ENCODE data around the gene FSD1. TPM values are rescaled to one million over a fixed set of nuclear protein-coding genes. Genes with fewer than 3 reads are reported as not detected.

FSD1 gene
- total and polyA plus RNA-seq, 9 of the 15 experiments (the other 6 are each of a cell fraction or from before 2014, with no cell fraction given): 0.11 to 1.9 (median 0.94) TPM; not detected in 1

- 0 out of 2 replicates have a peak, but pooled peaks have one; percentile 25 for TF ChIP-seq RREB1 (CRISPR knock-in tag; IDR thresholded peaks at IDR 0.05)
- no peak for TF ChIP-seq TOE1 (IDR thresholded peaks at IDR 0.05; ENCODE audit: borderline replicate concordance)
- peak; percentile 64; the same call in 1 of the 2 replicates for TF ChIP-seq TOE1 (CRISPR knock-in tag; IDR thresholded peaks at IDR 0.05; ENCODE audit: borderline replicate concordance, low read depth)
- no peak for TF ChIP-seq MCM7 (IDR thresholded peaks at IDR 0.05)
- TF ChIP-seq NR2C2 (CRISPR knock-in tag; IDR thresholded peaks at IDR 0.05): 0 out of 2 replicates have a peak, but pooled peaks have one; percentile 26
- no peak for TF ChIP-seq NR2C2 (tag; IDR thresholded peaks at IDR 0.05)
- TF ChIP-seq, protein P1, sequence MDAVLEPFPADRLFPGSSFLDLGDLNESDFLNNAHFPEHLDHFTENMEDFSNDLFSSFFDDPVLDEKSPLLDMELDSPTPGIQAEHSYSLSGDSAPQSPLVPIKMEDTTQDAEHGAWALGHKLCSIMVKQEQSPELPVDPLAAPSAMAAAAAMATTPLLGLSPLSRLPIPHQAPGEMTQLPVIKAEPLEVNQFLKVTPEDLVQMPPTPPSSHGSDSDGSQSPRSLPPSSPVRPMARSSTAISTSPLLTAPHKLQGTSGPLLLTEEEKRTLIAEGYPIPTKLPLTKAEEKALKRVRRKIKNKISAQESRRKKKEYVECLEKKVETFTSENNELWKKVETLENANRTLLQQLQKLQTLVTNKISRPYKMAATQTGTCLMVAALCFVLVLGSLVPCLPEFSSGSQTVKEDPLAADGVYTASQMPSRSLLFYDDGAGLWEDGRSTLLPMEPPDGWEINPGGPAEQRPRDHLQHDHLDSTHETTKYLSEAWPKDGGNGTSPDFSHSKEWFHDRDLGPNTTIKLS (IDR thresholded peaks at IDR 0.05; ENCODE audit: borderline replicate concordance, low read depth): peak; percentile 77
- TF ChIP-seq ZNF143 (CRISPR knock-in tag; IDR thresholded peaks at IDR 0.05): peak; percentile 92
- peak; percentile 43; the same call in 1 of the 2 replicates for TF ChIP-seq CREM (IDR thresholded peaks at IDR 0.05; ENCODE audit: low read depth)
- TF ChIP-seq SIX5 (IDR thresholded peaks at IDR 0.05; ENCODE audit: borderline replicate concordance in 1 of 2, insufficient read depth in 1 of 2, low read depth in 1 of 2, low read length in 2 of 2): peak; percentile 80 to 83
- peak in 2 of 3 experiments; percentile 49 to 57 for TF ChIP-seq YY1 (IDR thresholded peaks at IDR 0.05; ENCODE audit: borderline replicate concordance in 1 of 3, control insufficient read depth in 1 of 3, extremely low read depth in 1 of 3, insufficient read depth in 3 of 3, insufficient read length in 1 of 3, insufficient replicate concordance in 2 of 3, low read depth in 1 of 3, low read length in 2 of 3)
- TF ChIP-seq, protein P2, sequence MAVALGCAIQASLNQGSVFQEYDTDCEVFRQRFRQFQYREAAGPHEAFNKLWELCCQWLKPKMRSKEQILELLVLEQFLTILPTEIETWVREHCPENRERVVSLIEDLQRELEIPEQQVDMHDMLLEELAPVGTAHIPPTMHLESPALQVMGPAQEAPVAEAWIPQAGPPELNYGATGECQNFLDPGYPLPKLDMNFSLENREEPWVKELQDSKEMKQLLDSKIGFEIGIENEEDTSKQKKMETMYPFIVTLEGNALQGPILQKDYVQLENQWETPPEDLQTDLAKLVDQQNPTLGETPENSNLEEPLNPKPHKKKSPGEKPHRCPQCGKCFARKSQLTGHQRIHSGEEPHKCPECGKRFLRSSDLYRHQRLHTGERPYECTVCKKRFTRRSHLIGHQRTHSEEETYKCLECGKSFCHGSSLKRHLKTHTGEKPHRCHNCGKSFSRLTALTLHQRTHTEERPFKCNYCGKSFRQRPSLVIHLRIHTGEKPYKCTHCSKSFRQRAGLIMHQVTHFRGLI (CRISPR knock-in tag; IDR thresholded peaks at IDR 0.05): no peak
Measured at GRCh38 chr19:4304538-4305256, at the start of gene FSD1 (continued).
